Kidney (tissue), 14 donors: ENCODE data around the gene TMEM208. TPM values are rescaled to one million over a fixed set of nuclear protein-coding genes. Genes with fewer than 3 reads are reported as not detected.

Source experiments
- DNase-seq, 5 donors: peaks; one replicate each; pipeline ENCODE4 v3.0.0-alpha.2; 2013 to 2020
- FAIRE-seq: peaks from 2 replicates; lab custom pipeline; 2012; peaks lifted over from hg19 to GRCh38; lab: Jason Lieb, UNC
- H3K27ac ChIP-seq, 2 donors: one replicate each; pipeline ENCODE4 v1.7.0; 2013; ENCODE audit warnings: low read depth in 2 of 2, low read length in 2 of 2, inconsistent platforms in 1 of 2
- H3K27me3 ChIP-seq: one replicate; pipeline ENCODE4 v1.7.1; 2013; ENCODE audit warnings: low read length, inconsistent platforms; ENCODE audit not compliant: control insufficient read depth, insufficient read depth
- H3K36me3 ChIP-seq, 3 donors: one replicate each; pipeline versions ENCODE4 v1.7.0 to v1.7.1; 2013; ENCODE audit warnings: low read length in 3 of 3, control low read depth in 1 of 3, inconsistent platforms in 1 of 3; ENCODE audit not compliant: insufficient read depth in 3 of 3, control insufficient read depth in 2 of 3
- H3K4me1 ChIP-seq, 3 donors: one replicate each; pipeline versions ENCODE4 v1.7.0 to v1.7.1; 2013; ENCODE audit warnings: low read length in 3 of 3, inconsistent platforms in 1 of 3, low read depth in 1 of 3; ENCODE audit not compliant: control insufficient read depth in 2 of 3, insufficient read depth in 2 of 3
- H3K4me3 ChIP-seq, 3 donors: one replicate each; pipeline versions ENCODE4 v1.7.0 to v1.8.1; 2013; ENCODE audit warnings: low read length in 3 of 3, control low read depth in 1 of 3, inconsistent platforms in 1 of 3
- H3K9ac ChIP-seq, 3 donors: one replicate each; pipeline versions ENCODE4 v1.7.0 to v1.7.1; 2013; ENCODE audit warnings: low read length in 3 of 3, control low read depth in 1 of 3, inconsistent platforms in 1 of 3
- H3K9me3 ChIP-seq, 3 donors: one replicate each; pipeline versions ENCODE4 v1.7.0 to v1.7.1; 2013; ENCODE audit warnings: low read length in 3 of 3, control low read depth in 1 of 3, inconsistent platforms in 1 of 3; ENCODE audit not compliant: control insufficient read depth in 2 of 3, insufficient read depth in 1 of 3
- intact Hi-C: fragments of 100-400 bp; cut with DNase I; formaldehyde crosslinking; loops from one replicate; pipeline ENCODE4 v1.11.1; 2022
- polyA plus RNA-seq: library from polyadenylated mRNA; stranded (reverse); fragments of 350-450 nt; fragmentation: Illumina TruSeq; extraction: RNeasy Lipid Tissue Mini Kit (QIAGEN cat#74804); gene quantifications from one replicate; pipeline ENCODE4 v1.2.3, GENCODE V29; 2014; ENCODE audit warnings: low read depth, low replicate concordance; ENCODE audit not compliant: insufficient read depth
- total RNA-seq: library from RNA; stranded (reverse); fragmentation: NEBNext Ultra II Directional; extraction: Animal tissue kit (Norgen Biotek cat#: 25700); gene quantifications from one replicate; pipeline ENCODE4 v1.2.1, GENCODE V29; 2021
- TF ChIP-seq, protein P1 (sequence below): IDR thresholded peaks from 3 replicates; pipeline ENCODE4 v1.5.1; 2012; ENCODE audit warnings: mild to moderate bottlenecking, moderate library complexity, borderline replicate concordance; ENCODE audit not compliant: insufficient read depth; ENCODE audit errors: extremely low read depth
- donor health status: control.
- donor health status: control.
- donor health status: control.
- donor health status: control.
- donor health status: control.
- donor health status: DM: yes; HTN: yes; CAD: no.
- donor health status: Normal renal cell carcinoma (clear cell type).

TMEM208 gene
- total and polyA plus RNA-seq, 2 donors from 2014 or later: 47.1 to 145 TPM

DNA sequence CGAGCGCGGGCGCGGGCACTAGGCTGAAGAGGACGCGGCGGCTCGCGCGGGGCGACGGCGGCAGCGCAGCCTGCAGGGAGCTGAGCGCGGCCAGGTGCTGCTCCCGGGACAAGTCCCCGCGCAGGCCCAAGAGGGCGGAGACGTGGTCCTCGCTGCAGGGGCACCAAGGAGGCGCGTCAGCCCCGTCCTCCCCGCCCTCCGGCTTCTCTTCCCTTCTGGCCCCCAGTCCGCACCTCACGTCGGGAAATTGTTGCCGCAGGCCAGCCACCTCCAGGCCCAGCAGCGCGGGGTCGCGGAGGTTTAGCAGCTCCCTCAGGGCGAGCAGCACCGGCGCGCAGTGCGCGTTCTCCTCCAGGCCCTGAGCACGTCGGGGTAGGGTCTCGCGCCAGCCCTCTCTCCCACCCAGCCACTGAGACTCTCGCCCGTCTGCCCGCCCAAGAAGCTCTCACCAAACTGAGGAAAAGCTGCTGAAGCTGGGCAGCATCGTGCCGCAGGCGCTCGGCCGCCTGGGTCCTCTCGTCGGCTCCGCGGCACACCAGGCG is 42.4 kb upstream of the TMEM208 start:
- Histone ChIP-seq H3K9ac (no peak overlapping the region), H3K4me1 (peaks cover 0 to 23% (median 9%) of the 10 kb centered on the region in 3 donors), H3K27me3 (no peaks in the 10 kb centered on the region), H3K36me3 (no peaks in the 10 kb centered on the region), H3K4me3 (peak overlapping the region in 2 of 3 donors; percentile 20 to 81), H3K27ac (peak overlapping the region in 1 of 2 donors; percentile 95), H3K9me3 (no peaks in the 10 kb centered on the region)
- DNase-seq (peak in 1 of 5 donors; percentile 79), FAIRE-seq (no peak)
- intact Hi-C loops: no loop called here
- TF ChIP-seq, protein P1, sequence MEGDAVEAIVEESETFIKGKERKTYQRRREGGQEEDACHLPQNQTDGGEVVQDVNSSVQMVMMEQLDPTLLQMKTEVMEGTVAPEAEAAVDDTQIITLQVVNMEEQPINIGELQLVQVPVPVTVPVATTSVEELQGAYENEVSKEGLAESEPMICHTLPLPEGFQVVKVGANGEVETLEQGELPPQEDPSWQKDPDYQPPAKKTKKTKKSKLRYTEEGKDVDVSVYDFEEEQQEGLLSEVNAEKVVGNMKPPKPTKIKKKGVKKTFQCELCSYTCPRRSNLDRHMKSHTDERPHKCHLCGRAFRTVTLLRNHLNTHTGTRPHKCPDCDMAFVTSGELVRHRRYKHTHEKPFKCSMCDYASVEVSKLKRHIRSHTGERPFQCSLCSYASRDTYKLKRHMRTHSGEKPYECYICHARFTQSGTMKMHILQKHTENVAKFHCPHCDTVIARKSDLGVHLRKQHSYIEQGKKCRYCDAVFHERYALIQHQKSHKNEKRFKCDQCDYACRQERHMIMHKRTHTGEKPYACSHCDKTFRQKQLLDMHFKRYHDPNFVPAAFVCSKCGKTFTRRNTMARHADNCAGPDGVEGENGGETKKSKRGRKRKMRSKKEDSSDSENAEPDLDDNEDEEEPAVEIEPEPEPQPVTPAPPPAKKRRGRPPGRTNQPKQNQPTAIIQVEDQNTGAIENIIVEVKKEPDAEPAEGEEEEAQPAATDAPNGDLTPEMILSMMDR: no peak

GRCh38 chr16:67184995-67185650 is 41.8 kb upstream of the TMEM208 start:
- TF ChIP-seq, protein P1: peak; percentile 84
- Histone ChIP-seq H3K36me3 (no peaks in the 10 kb centered on the region), H3K9me3 (no peaks in the 10 kb centered on the region), H3K27me3 (no peaks in the 10 kb centered on the region), H3K4me3 (peak overlapping the region in 2 of 3 donors; percentile 9 to 81), H3K27ac (no peak overlapping the region), H3K9ac (no peak overlapping the region), H3K4me1 (peaks cover 0 to 23% (median 9%) of the 10 kb centered on the region in 3 donors)
- DNase-seq (peak; percentile 94 to 97 (median 96)), FAIRE-seq (peak; percentile 17)
- intact Hi-C loops: no loop called here

DNA sequence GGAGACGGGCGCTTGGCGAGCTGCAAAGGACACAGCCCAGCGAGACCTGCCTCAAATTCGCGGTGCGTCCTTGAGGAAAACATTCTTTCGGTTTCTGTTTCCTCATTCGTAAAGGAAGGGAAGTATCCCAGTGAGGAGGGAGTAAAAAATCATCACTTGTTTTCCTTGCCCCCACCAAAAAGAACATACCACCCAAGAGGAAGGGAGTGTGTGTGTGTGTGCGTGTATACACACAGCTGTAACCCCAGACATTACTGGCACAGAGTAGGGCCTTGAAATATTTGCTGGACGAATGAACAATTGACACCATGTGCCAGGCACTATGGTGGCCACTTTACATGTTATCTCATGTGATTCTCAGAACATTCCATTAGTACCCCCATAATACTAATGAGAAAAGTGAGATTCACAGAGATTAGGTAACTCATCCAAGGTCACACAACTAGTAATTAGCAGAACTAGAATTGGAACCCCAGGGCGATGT is 41.2 kb upstream of the TMEM208 start:
- no peak for FAIRE-seq
- H3K4me1 ChIP-seq: peaks cover 0 to 23% (median 9%) of the 10 kb centered on the region in 3 donors
- H3K9ac ChIP-seq: no peak overlapping the region
- DNase-seq: no peak
- no peak overlapping the region for H3K27ac ChIP-seq
- no peaks in the 10 kb centered on the region for H3K9me3 ChIP-seq
- TF ChIP-seq, protein P1: no peak
- intact Hi-C loops: no loop called here
- H3K36me3 ChIP-seq: no peaks in the 10 kb centered on the region
- no peaks in the 10 kb centered on the region for H3K27me3 ChIP-seq
- peak overlapping the region in 2 of 3 donors; percentile 9 to 38 for H3K4me3 ChIP-seq
